Measurements from ENCODE around the gene ASCL2.

ASCL2 gene, protein sequence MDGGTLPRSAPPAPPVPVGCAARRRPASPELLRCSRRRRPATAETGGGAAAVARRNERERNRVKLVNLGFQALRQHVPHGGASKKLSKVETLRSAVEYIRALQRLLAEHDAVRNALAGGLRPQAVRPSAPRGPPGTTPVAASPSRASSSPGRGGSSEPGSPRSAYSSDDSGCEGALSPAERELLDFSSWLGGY

DNA sequence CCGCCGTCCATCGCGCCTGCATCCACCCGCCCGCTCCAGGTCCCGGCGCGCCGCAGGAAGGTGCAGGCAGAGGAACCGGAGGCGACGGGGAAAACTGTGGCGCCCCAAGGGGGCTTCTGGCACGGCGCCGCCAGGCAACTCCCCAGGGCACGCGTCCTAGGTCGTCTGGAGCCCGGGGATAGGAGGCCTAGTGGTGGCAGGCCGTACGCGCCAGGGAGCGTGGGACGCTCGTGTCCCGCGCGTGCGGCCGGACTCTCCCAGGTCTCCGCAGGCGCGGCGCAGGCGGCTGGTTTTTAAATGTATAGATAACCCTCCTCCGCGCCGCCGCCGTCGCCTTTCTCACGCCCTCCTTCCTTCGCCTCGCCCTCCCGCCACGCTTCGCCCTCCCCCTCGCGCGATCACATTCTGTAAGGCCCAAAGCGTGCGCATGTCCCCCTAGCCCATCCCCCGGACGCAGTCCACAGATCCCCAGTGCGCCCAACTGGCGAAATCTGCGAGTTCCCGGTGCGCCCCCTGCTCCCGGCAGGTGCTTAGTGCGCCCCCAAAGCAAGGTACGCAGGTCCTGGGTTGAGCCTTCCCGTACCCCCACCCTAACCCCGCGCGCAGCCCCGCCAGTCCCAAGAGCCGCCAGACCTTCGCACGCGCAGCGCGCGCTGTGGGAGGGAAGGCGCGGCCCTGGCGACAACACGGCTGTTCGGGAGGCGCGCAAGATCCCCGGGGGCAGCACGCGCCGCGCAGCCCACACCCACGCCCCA, at the start of gene ASCL2:
ASCL2 (minus strand) TSS at position 267 of the 755 bp plus-strand sequence; CDS start at position 11, 256 bp downstream.
- DNase-seq (ENCODE audit: low read depth): no peak

DNA sequence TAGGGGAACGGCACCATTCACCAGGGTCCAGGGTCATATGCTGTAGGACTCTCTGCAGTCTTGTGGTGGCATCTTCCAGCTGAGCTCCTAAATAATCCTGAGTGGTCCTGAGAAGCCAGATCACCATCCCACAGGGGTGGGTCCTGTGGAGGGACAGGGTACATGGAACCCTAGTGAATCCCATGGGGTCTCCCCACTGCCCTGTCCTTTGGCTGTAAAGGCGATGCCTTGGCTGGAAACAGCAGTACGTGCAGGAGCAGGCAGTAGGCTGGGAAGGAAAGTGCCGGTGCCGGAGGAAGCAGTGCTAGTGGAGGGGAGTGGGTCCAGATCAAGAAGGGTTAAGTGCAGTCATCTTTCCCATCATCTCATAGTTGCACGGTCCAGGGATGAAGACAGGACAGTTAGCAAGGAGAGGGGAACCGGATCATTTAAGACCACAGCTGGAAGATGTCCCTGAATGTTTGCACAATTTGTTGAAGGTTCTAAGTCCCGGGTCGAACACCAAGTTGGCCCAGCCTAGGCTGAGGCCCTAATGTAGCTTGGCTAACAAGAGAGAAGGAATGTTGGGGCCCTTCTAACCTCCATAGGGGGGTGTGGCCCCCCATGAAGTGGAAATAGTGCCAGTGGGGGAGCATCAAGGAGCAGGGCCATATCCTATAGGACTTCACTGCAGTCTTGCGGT, 49.5 kb upstream of the ASCL2 start:
- DNase-seq (ENCODE audit: low read depth): no peak

DNA sequence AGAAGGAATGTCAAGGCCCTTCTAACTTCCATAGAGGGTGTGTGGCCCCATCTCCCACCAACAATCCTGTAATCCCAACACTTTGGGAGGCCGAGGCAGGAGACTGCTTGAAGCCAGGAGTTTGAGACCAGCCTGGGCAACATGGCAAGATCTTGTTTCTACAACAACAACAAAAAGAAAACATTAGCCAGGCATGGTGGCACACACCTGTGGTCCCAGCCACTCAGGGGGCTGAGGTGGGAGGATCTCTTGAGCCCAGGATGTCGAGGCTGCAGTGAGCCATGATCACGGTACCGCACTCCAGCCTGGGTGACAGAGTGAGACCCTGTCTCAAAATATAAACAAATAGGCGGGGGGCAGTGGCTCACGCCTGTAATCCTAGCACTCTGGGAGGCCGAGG, 48.3 kb upstream of the ASCL2 start:
- no peak for DNase-seq (ENCODE audit: low read depth)

DNA sequence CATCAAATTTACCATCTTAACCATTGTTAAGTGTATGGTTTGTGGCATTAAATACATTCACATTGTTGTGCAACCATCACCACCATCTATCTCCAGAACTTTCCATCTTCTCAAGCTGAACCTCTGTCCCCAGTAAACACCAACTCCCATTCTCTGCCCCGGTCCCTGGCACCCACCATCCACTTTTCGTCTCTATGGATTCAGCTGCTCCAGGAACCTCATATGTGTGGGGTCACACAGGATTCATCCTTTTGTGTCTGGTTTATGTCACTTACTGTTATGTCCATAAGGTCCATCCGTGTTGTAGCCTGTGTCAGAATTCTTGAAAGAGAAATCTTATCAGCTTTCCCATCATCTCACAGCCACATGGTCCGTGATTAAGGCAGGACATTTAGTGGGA, 47.7 kb upstream of the ASCL2 start:
- no peak for DNase-seq (ENCODE audit: low read depth)

DNA sequence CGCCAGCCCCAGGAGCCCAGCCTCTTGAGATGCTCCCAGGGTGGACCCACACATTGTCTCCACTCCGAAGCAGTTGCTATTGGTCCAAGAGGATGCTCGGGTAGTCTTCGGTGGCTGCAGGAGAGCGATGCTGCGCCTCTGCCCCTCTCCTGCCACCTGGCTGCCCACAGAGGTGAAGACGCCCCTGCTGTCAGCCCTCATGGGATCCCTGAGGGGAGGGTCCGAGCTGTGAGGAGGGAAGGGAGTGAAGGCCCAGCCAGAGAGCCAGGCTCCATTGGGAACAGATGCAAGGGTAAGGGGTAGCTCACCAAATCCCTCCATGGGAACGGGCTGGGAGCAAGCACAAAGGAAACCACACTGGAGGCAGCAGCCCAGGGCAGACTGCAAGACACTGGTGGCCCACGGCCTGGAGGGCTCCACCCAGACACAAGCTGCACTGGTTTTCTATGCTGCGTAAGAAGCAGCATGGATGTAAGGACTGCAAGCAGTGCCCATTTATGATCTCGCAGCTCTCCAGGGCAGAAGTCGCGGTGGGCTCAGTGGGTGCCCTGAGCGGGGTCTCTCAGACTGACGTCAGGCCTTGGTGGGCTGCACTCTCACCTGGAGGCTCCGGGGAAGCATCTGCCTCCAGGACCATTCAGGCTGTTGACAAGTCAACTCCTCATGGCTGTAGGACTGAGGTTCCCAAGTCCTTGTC, 47.1 kb upstream of the ASCL2 start:
- no peak for DNase-seq (ENCODE audit: low read depth)

DNA sequence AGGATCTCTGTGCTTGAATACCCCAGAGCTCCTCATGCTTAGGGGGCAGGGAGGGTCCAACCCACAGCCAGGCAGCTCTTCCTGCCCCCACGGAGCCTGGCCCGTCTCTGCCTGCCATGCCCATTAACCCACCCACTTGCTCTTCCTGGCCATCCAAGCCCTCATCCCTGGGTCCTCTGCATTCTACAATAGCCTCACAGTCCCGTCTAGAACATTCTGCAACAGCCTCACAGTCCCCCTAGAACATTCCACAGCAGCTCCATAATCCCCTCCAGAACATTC, 46.5 kb upstream of the ASCL2 start:
- DNase-seq (ENCODE audit: low read depth): no peak

DNA sequence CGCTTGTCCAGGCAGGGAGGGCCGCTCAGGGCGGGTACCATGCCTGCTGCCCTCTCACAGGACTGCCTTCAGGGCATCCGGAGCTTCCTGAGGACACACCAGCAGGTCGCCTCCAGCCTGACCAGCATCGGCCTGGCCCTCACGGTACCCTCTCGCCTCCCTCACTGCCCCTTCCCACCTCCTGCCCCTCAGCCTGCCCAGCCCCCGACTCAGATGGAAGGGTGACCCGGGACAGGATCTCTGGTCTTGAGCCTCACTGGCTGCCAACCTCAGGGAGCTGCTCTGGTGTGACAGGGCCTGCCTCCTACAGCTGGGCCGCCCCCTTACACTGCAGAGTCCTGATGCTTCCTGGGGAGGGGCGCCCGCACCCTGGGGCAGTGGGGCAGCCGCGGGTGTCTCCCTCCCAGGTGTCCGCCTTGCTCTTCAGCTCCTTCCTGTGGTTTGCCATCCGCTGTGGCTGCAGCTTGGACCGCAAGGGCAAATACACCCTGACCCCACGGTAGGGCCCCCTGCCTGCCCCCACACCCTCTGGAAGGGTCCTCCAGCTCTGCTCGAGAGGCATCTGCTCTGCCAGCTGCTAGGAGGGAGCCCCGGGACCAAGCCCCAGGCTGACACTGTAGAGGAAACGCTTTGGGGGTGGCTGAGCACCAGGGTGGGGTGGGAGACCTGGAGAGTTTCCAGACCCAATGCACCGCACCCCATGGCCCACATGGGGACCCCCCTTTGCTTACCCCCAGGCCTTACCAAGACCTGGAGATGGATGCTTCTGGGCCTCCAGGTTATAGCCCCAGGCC, 46.0 kb upstream of the ASCL2 start:
- DNase-seq (ENCODE audit: low read depth): no peak

DNA sequence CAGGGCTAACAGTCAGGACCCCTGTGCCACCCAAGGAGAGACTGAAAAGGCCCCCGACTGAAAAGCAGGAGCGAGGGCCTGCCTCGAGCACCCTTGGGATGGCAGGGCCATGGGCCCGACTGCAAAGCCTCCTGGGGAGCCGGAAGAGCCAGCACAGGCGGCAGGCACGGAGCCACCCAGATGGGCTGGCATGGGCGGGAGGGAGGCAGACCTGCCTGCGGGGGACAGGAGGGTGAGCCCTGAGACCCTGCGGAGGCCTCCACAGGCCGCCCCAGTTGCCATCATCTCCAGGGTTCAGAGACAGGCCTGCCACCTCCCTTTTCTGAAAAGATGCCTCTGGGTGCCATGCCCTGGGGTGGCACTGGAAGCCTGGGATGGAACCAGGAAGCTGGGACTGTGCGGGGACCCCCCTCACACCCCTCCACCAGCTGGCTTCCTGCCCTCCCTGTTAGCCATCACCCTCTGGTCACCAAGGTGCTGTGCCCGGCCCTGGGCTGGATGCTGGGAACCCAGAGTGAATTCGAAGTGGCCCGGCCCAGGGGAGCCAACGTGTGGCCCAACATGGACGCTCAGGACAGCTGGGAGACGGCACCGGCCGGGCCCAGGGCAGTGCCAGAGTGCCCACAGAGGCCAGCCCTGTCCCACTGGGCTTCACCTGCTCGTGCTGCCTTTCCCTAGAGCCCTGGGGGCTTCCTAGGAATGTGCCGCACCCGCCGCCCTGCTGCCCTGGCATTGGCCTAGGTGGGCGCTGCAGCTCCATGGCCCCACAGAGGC, 45.2 kb upstream of the ASCL2 start:
- no peak for DNase-seq (ENCODE audit: low read depth)

DNA sequence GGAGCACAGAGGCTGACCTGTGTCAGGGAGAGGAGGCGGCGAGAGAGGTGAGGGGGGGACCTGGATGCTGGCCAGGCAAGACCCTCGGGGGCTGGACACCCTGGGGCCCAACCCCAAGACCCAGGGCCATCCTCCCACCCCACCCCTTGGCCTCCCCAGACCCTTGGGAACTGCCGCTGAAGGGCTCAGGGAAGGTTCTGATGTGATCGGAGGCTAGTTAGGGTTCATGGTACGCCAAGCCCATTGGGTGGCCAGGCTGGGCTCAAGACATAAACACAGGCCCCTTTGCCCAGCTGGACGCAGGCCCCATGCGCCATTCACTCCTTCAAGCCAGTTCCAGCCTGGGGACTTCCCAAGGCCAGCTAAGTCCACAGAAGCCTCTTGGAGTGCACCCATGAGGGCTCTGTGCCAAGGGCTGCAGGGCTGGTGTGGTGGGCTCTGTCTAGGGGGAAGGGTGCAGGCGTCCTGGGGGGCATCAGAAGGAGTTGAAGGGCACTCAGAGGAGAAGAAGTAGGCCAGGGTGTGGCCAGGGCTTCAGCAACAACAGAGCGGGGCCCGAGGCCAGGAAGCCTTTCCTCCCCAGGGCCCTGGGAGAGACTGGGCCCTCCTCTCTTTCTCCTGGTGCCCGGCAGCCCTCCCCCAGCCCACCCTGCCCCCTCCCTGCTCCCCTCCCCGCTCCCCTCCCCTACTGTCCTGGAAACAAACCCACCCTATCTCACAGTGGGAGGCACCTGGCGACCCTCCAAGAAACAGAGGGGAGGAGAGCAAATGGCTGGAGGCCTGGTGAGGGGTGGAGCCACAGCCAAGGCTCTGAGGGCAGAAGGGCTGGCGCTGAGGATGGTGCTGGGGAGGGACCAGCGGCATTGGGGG, 44.4 kb upstream of the ASCL2 start:
- no peak for DNase-seq (ENCODE audit: low read depth)

DNA sequence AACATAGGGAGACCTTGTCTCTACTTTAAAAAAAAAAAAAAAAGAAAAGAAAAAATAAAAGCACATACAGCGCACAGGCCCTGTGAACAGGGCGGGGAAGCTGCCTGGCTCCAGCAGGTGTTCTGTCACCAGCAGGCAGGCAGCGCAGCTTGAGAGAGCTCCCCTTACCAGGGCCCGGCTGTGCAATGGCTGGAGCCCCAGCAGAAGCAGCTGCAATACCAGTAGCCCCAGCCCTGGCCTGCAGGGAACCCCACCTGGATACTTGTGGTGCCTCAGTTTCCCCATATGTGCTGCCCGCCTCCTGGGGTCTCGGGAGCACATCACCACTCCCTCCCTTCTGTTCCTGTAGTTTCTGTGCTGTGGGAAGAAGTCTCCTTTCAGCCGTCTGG, 43.7 kb upstream of the ASCL2 start:
- DNase-seq (ENCODE audit: low read depth): no peak

DNA sequence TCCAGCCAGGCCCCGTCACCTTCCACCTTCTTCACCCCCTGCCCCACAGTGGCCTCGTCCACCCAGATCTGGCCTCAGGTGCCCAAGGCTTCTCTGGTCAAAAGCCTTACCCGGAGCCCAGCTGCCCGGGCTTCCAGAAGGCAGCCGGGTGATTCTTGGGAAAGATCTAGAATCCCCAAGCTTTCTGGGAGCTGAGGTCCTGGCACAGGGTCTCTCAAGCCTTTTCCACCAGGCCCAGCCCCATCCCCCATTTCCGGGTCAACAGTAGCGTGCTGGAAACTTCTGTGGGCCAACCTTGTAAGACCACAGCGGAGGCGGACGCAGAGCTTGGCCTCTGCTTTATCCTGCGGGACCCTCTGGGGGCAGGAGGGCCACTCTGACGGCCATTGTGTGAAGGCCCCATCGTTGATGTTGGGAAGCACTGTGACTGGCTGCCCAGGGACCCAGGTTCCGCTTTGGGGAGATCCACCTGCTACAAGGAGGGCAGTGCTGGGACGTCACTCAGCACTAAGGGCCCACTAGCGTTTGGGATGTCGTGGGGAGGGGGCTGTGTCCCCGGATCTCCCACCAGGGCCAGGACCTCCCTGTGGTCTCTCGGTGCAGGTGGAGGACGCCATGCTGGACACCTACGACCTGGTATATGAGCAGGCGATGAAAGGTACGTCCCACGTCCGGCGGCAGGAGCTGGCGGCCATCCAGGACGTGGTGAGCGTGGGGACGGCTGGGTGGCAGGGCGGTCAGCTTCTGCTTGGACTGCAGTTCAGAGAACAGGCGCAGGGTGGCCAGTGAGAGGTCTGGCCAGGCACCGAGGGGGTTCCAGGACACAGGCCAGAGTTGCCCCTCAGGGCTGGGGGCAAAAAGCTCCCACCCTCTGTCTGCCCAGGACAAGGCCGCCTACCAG, 42.9 kb upstream of the ASCL2 start:
- DNase-seq (ENCODE audit: low read depth): no peak

DNA sequence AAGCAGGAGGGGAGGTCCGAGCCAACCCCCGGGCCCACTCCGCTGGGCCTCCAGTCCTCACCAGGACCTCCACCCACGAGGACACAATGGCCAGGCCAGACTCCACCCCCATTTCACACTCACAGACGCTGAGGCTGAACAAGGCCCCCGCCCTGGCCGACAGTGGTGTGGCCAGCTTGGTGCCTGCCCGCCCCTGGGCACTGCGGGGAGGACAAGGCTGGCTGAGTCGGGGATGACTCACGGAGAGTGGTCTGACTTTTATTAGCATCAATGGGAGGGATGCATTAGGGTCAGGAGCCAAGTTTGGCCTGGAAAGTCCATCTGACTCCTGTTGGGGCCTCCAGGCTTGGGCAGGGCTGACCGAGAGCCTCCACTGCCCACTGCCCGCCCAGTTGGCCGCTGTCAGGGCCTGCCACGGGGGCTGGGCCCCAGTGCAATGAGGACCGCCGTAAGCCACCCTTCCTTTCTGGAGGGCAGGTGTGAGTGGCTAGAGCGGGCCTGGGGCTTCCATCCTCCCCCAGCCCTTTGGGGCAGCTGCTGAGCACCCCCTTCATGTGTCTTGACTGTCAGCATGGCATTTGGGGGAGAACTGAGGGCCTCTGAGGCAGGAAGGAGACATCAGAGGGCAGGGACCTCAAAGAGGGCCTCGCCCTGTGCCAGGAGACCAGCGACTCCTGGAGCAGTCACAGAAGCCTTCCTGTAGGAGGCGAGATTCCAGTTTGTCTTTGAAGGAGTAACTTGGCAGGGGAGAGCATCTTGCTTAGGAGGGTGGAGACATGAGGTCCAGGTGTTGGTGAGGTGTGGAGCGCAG, 42.0 kb upstream of the ASCL2 start:
- no peak for DNase-seq (ENCODE audit: low read depth)

DNA sequence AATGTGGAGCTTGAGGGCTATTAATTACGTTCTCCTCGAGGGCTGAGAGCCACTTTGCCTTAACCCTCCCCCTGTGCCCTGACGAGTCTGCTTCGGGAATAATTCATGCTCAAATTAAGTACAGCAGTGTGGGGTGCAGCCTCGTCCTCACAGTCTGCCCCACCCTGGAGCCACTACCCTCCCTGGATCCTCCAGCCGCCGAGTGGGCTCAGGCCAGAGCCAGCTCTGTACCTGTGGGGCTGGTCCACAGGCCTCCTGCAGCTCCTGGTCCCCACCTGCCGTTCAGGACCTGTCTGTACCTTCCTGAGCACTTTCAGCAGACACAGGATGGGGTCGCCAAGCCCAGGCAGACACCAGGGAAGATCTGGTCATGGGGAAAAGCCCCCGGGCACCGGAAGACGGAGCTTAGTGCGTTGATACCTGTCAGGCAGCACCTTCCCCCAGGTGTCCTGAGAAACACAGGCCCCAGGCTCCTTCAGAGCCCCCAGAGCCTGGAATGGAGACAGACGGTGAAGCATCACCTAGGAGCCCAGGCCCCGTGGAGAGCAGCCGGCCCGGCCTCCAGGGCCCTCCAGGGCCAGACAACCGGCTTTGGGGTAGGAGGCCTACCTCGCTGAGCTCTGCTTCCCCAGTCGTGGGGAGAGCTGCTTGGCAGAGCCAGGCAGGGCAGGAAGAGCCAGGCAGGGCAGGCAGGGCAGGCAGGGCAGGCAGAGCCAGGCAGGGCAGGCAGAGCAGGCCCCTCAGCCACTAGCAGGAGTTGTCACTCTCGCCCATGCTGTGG, 41.2 kb upstream of the ASCL2 start:
- DNase-seq (ENCODE audit: low read depth): no peak

DNA sequence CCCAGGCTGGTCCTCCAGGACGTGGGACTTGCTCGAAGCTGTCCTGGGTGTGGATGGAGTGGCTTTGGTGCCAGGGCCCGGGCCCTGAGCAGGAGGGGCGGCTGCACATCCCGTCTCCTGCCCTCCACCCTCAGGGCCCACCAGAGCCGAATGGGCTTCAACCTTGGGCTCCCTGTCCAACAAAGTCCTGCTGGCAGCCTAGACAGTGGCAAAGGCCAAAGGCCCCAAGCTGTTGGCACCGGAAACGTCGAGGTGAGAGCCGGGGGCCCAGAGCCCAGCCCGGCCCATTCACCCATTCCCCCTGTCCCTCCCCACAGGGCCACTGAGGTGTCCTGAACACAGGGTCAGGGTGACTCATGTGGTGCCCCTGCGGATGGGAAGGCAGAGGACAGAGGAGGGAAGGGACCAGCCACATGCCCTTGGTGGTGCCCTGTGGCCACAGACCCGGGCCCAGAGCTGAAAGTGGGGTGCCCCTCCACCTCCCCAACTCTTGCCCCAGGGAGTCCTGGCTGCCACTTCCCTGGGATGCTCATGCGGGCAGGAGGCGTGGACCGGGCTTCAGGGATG, 40.5 kb upstream of the ASCL2 start:
- no peak for DNase-seq (ENCODE audit: low read depth)

DNA sequence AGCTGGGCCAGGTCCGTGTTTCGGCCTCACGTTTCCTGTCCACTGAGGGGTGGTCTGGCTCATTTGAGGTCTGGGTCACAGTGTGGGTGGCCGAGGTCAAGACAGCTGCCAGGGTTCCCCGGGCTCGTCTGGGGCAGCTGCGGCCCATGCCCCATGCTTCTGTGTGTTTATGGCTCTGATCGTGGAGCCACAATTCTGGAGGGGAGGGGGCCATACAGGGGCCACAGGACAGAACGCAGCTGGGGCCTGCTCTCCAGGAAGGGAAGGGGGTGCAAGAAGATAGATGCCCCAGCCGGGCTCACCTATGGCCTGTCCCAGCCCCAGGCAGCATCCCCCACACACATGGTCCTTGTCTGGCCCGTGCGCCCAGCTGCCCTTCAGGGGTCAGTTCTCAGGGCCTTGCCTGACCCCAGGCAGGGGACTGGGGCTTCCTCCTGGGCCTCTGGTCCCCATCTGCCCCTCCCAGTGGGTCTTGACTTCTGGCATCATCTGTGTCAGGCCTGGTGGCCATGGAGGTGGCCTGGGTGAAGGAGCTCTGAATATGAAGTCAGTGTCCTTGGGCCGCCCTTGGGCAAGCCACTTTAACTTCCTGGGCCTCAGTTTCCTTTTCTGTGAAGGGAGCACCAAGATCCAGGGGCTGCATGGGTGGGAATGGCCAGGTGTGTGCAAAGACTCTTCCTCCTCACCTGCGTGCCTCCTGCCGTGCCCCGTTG, 39.8 kb upstream of the ASCL2 start:
- no peak for DNase-seq (ENCODE audit: low read depth)

DNA sequence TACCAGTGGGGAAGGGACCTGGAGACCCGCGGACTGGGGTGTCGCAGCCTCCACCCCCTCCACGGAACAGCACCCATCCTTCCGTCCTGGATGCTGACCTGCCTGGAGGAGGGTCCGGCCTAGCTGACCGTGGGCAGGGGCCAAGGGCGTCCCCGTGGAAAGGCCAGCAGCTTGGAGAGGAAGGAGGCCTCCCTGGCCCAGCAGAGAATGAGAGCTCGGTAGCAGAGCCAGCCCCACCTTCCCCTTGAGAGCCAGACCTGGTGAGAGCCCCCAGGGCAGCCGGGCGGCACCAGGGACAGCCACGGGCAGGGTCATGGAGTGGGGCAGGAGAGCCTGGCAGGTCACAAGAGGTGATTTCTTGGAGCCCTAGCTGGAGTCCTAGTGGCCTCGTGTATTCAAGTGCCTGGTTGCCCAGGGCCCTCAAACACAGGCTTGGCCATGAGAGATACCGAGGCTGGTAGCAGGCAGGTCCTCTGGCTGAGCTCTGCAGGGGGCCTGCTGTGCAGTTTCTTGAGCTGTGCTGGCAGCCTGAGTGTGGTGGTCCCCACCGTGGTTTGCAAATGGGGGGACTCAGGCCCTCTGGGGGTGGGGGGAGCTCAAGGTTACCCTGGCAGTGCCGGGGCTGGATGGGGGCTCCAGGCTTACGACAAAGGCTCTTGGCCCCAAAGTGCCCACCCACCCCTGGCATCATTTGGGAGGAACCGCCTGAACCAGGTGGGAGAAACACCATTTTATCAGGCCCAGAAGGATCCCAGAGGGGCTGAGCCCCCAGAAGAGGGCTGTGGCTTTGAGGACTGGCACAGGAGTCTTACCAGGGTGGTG, 39.1 kb upstream of the ASCL2 start:
- DNase-seq (ENCODE audit: low read depth): no peak
